ENCODE results near the gene C1orf167.

DNA sequence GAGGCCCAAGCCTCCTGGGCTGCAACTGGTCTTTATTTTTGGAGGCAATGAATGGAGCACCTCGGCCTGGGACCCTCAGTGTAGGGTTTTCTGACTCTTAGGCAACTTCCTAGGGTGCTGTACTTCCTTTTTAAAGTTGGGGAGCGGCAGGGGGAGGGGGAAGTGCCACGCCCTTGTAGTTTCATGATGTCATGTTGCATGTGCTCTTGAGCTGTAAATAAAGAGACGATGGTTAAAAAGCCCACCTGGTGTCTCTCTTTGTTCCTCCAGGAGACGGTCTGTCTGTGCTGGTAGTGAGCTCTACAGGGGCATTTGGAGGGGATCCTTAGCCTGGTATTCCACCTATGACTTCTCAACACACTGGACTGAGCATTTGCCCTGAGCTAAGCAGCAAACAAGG lies 36.4 kb upstream of the C1orf167 start:
- TF ChIP-seq CREB1 (IDR thresholded peaks at IDR 0.05) (no peak), CREB1 (CRISPR knock-in tag; IDR thresholded peaks at IDR 0.05) (no peak), POLR2A (IDR thresholded peaks at IDR 0.05; ENCODE audit: insufficient read depth in 1 of 2, low read depth in 2 of 2, low read length in 2 of 2) (no peak), ZNF326 (CRISPR knock-in tag; IDR thresholded peaks at IDR 0.05; ENCODE audit: borderline replicate concordance) (no peak), PHF8 (CRISPR knock-in tag; IDR thresholded peaks at IDR 0.05) (no peak), TAF1 (CRISPR knock-in tag; IDR thresholded peaks at IDR 0.05) (no peak), POLR2AphosphoS2 (IDR thresholded peaks at IDR 0.05; ENCODE audit: low read depth, low read length) (no peak), ZBTB26 (CRISPR knock-in tag; IDR thresholded peaks at IDR 0.05; ENCODE audit: borderline replicate concordance) (no peak)
- TF ChIP-seq, protein P1, sequence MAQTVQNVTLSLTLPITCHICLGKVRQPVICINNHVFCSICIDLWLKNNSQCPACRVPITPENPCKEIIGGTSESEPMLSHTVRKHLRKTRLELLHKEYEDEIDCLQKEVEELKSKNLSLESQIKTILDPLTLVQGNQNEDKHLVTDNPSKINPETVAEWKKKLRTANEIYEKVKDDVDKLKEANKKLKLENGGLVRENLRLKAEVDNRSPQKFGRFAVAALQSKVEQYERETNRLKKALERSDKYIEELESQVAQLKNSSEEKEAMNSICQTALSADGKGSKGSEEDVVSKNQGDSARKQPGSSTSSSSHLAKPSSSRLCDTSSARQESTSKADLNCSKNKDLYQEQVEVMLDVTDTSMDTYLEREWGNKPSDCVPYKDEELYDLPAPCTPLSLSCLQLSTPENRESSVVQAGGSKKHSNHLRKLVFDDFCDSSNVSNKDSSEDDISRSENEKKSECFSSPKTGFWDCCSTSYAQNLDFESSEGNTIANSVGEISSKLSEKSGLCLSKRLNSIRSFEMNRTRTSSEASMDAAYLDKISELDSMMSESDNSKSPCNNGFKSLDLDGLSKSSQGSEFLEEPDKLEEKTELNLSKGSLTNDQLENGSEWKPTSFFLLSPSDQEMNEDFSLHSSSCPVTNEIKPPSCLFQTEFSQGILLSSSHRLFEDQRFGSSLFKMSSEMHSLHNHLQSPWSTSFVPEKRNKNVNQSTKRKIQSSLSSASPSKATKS (CRISPR knock-in tag; IDR thresholded peaks at IDR 0.05), result no peak
- TF ChIP-seq, protein P2, sequence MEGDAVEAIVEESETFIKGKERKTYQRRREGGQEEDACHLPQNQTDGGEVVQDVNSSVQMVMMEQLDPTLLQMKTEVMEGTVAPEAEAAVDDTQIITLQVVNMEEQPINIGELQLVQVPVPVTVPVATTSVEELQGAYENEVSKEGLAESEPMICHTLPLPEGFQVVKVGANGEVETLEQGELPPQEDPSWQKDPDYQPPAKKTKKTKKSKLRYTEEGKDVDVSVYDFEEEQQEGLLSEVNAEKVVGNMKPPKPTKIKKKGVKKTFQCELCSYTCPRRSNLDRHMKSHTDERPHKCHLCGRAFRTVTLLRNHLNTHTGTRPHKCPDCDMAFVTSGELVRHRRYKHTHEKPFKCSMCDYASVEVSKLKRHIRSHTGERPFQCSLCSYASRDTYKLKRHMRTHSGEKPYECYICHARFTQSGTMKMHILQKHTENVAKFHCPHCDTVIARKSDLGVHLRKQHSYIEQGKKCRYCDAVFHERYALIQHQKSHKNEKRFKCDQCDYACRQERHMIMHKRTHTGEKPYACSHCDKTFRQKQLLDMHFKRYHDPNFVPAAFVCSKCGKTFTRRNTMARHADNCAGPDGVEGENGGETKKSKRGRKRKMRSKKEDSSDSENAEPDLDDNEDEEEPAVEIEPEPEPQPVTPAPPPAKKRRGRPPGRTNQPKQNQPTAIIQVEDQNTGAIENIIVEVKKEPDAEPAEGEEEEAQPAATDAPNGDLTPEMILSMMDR (CRISPR knock-in tag; IDR thresholded peaks at IDR 0.05), result no peak

Data from HepG2 (cell line).